Measurements from ENCODE around the gene SOX30.

DNA sequence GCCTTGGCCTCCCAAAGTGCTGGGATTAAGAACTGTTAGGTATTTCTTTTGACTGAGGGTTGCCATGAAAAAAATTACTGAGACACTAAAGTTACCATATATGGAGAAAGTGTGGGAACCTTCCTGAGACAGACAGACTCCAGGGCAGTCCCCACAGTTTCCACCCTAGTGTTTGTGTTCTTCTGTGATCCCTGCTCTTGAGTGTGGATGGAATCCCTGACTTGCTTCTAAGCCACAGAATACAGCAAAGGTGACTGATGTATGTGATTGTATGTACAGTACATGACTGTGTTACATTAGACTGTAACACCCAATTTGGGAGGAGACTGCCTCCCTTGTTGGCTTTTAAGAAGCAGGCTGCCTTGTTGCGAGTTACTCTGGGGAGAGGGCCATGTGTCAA, 52.0 kb downstream of the SOX30 start:
- TF ChIP-seq, protein P1, sequence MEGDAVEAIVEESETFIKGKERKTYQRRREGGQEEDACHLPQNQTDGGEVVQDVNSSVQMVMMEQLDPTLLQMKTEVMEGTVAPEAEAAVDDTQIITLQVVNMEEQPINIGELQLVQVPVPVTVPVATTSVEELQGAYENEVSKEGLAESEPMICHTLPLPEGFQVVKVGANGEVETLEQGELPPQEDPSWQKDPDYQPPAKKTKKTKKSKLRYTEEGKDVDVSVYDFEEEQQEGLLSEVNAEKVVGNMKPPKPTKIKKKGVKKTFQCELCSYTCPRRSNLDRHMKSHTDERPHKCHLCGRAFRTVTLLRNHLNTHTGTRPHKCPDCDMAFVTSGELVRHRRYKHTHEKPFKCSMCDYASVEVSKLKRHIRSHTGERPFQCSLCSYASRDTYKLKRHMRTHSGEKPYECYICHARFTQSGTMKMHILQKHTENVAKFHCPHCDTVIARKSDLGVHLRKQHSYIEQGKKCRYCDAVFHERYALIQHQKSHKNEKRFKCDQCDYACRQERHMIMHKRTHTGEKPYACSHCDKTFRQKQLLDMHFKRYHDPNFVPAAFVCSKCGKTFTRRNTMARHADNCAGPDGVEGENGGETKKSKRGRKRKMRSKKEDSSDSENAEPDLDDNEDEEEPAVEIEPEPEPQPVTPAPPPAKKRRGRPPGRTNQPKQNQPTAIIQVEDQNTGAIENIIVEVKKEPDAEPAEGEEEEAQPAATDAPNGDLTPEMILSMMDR (IDR thresholded peaks at IDR 0.05) = no peak
- TF ChIP-seq KDM5A (IDR thresholded peaks at IDR 0.05) = no peak
- no peak for TF ChIP-seq ZSCAN20 (CRISPR knock-in tag; IDR thresholded peaks at IDR 0.05)
- no peak for TF ChIP-seq JUNB (IDR thresholded peaks at IDR 0.05)
- TF ChIP-seq RFX5 (IDR thresholded peaks at IDR 0.05) = no peak
- TF ChIP-seq, protein P2, sequence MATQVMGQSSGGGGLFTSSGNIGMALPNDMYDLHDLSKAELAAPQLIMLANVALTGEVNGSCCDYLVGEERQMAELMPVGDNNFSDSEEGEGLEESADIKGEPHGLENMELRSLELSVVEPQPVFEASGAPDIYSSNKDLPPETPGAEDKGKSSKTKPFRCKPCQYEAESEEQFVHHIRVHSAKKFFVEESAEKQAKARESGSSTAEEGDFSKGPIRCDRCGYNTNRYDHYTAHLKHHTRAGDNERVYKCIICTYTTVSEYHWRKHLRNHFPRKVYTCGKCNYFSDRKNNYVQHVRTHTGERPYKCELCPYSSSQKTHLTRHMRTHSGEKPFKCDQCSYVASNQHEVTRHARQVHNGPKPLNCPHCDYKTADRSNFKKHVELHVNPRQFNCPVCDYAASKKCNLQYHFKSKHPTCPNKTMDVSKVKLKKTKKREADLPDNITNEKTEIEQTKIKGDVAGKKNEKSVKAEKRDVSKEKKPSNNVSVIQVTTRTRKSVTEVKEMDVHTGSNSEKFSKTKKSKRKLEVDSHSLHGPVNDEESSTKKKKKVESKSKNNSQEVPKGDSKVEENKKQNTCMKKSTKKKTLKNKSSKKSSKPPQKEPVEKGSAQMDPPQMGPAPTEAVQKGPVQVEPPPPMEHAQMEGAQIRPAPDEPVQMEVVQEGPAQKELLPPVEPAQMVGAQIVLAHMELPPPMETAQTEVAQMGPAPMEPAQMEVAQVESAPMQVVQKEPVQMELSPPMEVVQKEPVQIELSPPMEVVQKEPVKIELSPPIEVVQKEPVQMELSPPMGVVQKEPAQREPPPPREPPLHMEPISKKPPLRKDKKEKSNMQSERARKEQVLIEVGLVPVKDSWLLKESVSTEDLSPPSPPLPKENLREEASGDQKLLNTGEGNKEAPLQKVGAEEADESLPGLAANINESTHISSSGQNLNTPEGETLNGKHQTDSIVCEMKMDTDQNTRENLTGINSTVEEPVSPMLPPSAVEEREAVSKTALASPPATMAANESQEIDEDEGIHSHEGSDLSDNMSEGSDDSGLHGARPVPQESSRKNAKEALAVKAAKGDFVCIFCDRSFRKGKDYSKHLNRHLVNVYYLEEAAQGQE (IDR thresholded peaks at IDR 0.05) = no peak
- no peak for TF ChIP-seq POLR2A (IDR thresholded peaks at IDR 0.05; ENCODE audit: low read length)
- no peak for TF ChIP-seq RCOR1 (IDR thresholded peaks at IDR 0.05; ENCODE audit: low read depth, low read length)

Data from A549 (cell line).